K562 (cell line): ENCODE measurements around the gene PRPSAP1. TPM values are rescaled to one million over a fixed set of nuclear protein-coding genes. Genes with fewer than 3 reads are reported as not detected.

ENCODE experiments used
- E2F3 ChIP-seq: fragments of 250-450 bp; sonication (Bioruptor Pico); IDR thresholded peaks from 2 replicates; pipeline ENCODE4 v1.4.0; 2020; ENCODE audit warnings: mild to moderate bottlenecking
- EP400 ChIP-seq: fragments of 450-650 bp; IDR thresholded peaks from 2 replicates; pipeline ENCODE4 v1.6.1; 2017; ENCODE audit warnings: antibody characterized with exemption, mild to moderate bottlenecking, moderate library complexity
- ETV5 ChIP-seq: sonication (generic); formaldehyde crosslinking; IDR thresholded peaks from 2 replicates; pipeline ENCODE4 v1.4.0; 2020; ENCODE audit warnings: low read depth, mild to moderate bottlenecking, missing genetic modification reagents
- NR3C1 ChIP-seq: sonication (generic); formaldehyde crosslinking; IDR thresholded peaks from 2 replicates; pipeline ENCODE4 v1.8.1; 2022; ENCODE audit warnings: missing genetic modification reagents
- POLR3G ChIP-seq: IDR thresholded peaks from 2 replicates; pipeline ENCODE4 v1.6.1; 2011; ENCODE audit not compliant: insufficient read length, insufficient replicate concordance; ENCODE audit errors: extremely low read depth
- PTRF ChIP-seq: fragments of 450-650 bp; IDR thresholded peaks from 2 replicates; pipeline ENCODE4 v1.6.1; 2016; ENCODE audit warnings: mild to moderate bottlenecking, missing genetic modification characterization, missing compliant biosample characterization
- SAP30 ChIP-seq: fragments of 200-600 bp; sonication (generic); IDR thresholded peaks from 2 replicates; pipeline ENCODE4 v1.6.1; 2012; ENCODE audit warnings: borderline replicate concordance, low read depth, mild to moderate bottlenecking, moderate library complexity, low read length, control low read depth, inconsistent platforms; ENCODE audit not compliant: insufficient read depth, poor library complexity, severe bottlenecking
- SFPQ ChIP-seq: fragments of 200-400 bp; formaldehyde crosslinking; IDR thresholded peaks from 2 replicates; pipeline ENCODE4 v1.6.1; 2017; ENCODE audit warnings: mild to moderate bottlenecking, low read depth, low read length, moderate library complexity
- SNRNP70 ChIP-seq: fragments of 200-400 bp; formaldehyde crosslinking; optimal IDR thresholded peaks from 2 replicates; pipeline ENCODE3; 2017; ENCODE audit warnings: low read depth, low read length
- STAT6 ChIP-seq: sonication (generic); formaldehyde crosslinking; IDR thresholded peaks from 2 replicates; pipeline ENCODE4 v1.8.1; 2023; ENCODE audit warnings: mild to moderate bottlenecking, missing genetic modification reagents
- ZNF384 ChIP-seq: IDR thresholded peaks from 2 replicates; pipeline ENCODE4 v1.6.1; 2012; ENCODE audit warnings: low read depth, low read length, improper control_type of control experiment
- ZNF592 ChIP-seq: fragments of 450-650 bp; IDR thresholded peaks from 2 replicates; pipeline ENCODE4 v1.6.1; 2017; ENCODE audit warnings: antibody characterized with exemption, mild to moderate bottlenecking
- polyA plus RNA-seq, 8 experiments: library from polyadenylated mRNA; depleted of rRNA in 4 of 8; stranded (reverse) in 5 of 8; unstranded in 3 of 8; fragments of >200 nt; fragmentation: Nextera tagmentation in 2 of 8; fragmentation: Illumina TruSeq in 1 of 8; extraction: Ambion mirVana in 2 of 8; extraction: Trizol in 1 of 8; gene quantifications; 2 replicates each; pipeline versions ENCODE4 v1.2.1 to v1.2.3, GENCODE V29; 2011 to 2014; ENCODE audit warnings: inconsistent platforms in 1 of 8, missing spikeins in 1 of 8
- total RNA-seq, 7 experiments: library from RNA; depleted of rRNA in 6 of 7; stranded (reverse); fragments of >200 nt in 6 of 7; fragmentation: Illumina TruSeq in 2 of 7; extraction: Trizol in 2 of 7; gene quantifications; 2 replicates each; pipeline versions ENCODE4 v1.2.1 to v1.2.3, GENCODE V29; 2011 to 2021; ENCODE audit warnings: low replicate concordance in 1 of 7
- TF ChIP-seq, protein P1 (sequence below): fragments of 250-450 bp; sonication (Bioruptor Pico); IDR thresholded peaks from 2 replicates; pipeline ENCODE4 v1.8.0; 2022; ENCODE audit warnings: inconsistent platforms, mild to moderate bottlenecking, moderate library complexity, borderline replicate concordance

The PRPSAP1 gene
- total and polyA plus RNA-seq, 9 of the 15 experiments (the other 6 are each of a cell fraction or from before 2014, with no cell fraction given), result 21.9 to 77.1 (median 40.8) TPM

DNA sequence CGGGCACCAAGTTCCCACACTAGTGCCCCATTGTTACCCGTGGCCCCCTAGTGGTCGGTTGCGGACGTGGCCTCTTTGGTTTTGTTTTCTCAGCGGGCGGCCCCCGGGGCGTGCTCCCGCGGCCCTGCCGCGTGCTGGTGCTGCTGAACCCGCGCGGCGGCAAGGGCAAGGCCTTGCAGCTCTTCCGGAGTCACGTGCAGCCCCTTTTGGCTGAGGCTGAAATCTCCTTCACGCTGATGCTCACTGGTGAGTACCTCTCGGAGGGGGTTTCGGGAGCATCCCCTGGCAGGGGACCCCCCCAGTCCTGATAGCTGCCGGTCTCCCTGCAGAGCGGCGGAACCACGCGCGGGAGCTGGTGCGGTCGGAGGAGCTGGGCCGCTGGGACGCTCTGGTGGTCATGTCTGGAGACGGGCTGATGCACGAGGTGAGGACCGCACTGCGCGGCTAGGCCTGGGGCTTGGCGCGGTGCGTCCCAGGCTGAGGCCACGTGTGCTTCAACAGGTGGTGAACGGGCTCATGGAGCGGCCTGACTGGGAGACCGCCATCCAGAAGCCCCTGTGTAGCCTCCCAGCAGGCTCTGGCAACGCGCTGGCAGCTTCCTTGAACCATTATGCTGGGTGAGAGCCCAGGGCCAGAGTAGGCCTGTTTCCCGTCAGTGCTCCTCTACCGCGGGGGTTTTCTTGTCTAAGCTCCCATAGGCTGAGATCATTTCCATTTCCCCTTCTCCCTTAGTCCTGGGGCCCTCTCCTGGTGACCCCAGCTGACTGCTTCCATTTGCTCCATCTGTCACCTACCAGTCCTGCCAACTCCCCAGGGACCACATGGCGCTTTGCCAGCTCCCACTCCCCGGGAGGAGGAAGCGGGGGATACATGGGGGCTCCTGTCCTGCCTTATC is 32.4 kb upstream of the PRPSAP1 start (continued):
- no peak for TF ChIP-seq STAT6
- TF ChIP-seq PTRF (tag), result no peak
- TF ChIP-seq ZNF592, result peak; percentile 96
- no peak for TF ChIP-seq SAP30
- TF ChIP-seq E2F3 (CRISPR knock-in tag), result peak; percentile 80; the same call in 1 of the 2 replicates
- peak; percentile 99 for TF ChIP-seq NR3C1 (CRISPR knock-in tag)
- no peak for TF ChIP-seq ZNF384
- TF ChIP-seq EP400, result peak; percentile 87
- TF ChIP-seq, protein P1, sequence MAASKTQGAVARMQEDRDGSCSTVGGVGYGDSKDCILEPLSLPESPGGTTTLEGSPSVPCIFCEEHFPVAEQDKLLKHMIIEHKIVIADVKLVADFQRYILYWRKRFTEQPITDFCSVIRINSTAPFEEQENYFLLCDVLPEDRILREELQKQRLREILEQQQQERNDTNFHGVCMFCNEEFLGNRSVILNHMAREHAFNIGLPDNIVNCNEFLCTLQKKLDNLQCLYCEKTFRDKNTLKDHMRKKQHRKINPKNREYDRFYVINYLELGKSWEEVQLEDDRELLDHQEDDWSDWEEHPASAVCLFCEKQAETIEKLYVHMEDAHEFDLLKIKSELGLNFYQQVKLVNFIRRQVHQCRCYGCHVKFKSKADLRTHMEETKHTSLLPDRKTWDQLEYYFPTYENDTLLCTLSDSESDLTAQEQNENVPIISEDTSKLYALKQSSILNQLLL, result no peak
- TF ChIP-seq SFPQ, result no peak
- TF ChIP-seq ETV5 (CRISPR knock-in tag), result peak; percentile 79
- TF ChIP-seq SNRNP70, result no peak
- TF ChIP-seq POLR3G, result no peak
